ENCODE results near the gene ABCC9. TPM values are rescaled to one million over a fixed set of nuclear protein-coding genes. Genes with fewer than 3 reads are reported as not detected.

The ABCC9 gene
- total RNA-seq, 4 donors from 2014 or later: 2.4 to 14.9 (median 5.9) TPM

DNA sequence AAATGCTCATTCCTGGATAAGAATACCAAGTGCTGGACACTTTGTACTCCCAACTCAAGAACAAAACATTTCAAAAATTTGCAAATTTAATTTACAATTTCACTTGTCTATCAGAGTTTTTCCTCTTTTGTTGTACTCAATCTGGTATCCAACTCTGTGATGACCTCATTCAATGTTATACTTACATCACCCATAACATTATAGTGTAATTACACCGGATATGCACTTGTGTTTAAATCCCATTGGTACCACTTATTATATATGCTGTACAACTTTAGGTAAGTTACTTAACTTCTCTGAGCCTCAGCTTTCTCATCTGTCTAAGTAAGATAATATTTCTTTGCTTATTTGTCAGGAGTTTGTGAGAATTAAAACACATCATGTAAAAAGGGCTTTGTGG, 90.1 kb downstream of the ABCC9 start:
- Histone ChIP-seq H3K27me3 (no peaks in the 10 kb centered on the region), H3K36me3 (no peaks in the 10 kb centered on the region), H3K9me3 (no peaks in the 10 kb centered on the region), H3K27ac (no peak overlapping the region), H3K4me3 (no peak overlapping the region), H3K4me1 (no peaks in the 10 kb centered on the region)
- DNase-seq: no peak
- TF ChIP-seq POLR2A (IDR thresholded peaks at IDR 0.05): no peak
- TF ChIP-seq, protein P1, sequence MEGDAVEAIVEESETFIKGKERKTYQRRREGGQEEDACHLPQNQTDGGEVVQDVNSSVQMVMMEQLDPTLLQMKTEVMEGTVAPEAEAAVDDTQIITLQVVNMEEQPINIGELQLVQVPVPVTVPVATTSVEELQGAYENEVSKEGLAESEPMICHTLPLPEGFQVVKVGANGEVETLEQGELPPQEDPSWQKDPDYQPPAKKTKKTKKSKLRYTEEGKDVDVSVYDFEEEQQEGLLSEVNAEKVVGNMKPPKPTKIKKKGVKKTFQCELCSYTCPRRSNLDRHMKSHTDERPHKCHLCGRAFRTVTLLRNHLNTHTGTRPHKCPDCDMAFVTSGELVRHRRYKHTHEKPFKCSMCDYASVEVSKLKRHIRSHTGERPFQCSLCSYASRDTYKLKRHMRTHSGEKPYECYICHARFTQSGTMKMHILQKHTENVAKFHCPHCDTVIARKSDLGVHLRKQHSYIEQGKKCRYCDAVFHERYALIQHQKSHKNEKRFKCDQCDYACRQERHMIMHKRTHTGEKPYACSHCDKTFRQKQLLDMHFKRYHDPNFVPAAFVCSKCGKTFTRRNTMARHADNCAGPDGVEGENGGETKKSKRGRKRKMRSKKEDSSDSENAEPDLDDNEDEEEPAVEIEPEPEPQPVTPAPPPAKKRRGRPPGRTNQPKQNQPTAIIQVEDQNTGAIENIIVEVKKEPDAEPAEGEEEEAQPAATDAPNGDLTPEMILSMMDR (IDR thresholded peaks at IDR 0.05): no peak

DNA sequence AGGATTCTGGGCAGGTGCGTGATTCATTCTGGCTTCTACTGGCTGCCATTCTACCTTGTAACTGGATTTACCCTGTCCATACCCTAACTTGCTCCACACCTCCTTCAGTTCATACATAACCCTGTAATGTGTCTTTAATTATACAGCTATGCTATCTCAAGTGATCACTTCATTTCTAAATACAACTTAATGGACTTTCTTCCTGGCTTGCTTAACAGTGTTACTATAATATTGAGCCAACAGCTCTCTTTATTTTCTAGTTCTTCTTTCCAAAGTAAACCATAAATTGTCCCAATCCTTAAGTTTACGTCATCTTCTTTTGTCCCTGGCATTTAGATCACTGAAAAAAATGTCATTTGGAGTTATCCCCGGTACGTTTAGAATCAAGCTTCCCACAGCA, 90.8 kb downstream of the ABCC9 start:
- TF ChIP-seq, protein P1 (IDR thresholded peaks at IDR 0.05): no peak
- TF ChIP-seq POLR2A (IDR thresholded peaks at IDR 0.05): no peak
- H3K4me3 ChIP-seq: no peak overlapping the region
- no peak overlapping the region for H3K27ac ChIP-seq
- no peaks in the 10 kb centered on the region for H3K27me3 ChIP-seq
- no peaks in the 10 kb centered on the region for H3K4me1 ChIP-seq
- no peaks in the 10 kb centered on the region for H3K9me3 ChIP-seq
- no peaks in the 10 kb centered on the region for H3K36me3 ChIP-seq
- no peak for DNase-seq

DNA sequence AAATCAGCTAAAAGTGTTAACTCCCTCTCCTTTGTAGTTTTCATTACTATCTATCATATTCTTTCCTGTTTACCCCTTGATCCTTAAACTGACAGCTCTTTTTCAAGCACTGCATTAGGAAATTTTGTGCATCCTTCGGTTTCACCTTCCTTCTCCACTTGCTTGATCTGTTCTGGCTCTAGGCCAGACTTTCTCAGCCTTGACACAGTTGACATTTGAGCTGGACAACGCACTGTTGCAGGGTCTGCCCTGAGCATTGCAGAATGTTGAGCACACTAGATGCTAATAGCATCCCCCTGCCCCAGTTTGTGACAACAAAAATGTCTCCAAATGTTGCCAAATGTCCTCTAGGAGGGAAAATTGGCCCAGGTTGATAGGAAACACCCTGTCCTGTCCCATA, 91.3 kb downstream of the ABCC9 start:
- H3K27me3 ChIP-seq: no peaks in the 10 kb centered on the region
- TF ChIP-seq, protein P1 (IDR thresholded peaks at IDR 0.05): no peak
- no peak for TF ChIP-seq POLR2A (IDR thresholded peaks at IDR 0.05)
- H3K36me3 ChIP-seq: no peaks in the 10 kb centered on the region
- H3K27ac ChIP-seq: no peak overlapping the region
- H3K4me1 ChIP-seq: no peaks in the 10 kb centered on the region
- H3K4me3 ChIP-seq: no peak overlapping the region
- no peak for DNase-seq
- H3K9me3 ChIP-seq: no peaks in the 10 kb centered on the region

DNA sequence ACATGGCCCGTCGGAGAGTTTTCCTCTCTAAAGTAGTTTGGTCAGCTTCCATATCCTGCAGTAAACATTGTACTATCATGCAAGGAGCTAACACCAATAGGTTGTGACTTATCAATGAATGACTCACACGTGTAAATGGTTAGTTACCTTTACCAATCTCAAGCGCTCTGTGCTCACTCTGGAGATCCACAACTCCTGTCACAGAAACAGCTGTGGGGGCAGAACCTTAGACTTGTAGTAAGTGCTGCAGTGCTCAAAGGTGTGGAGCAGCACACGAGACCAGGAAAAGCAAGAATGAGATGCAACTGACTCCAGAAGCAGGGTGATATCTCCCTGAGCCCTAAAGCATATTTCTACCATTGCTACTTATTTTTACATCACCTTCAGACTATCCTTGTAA, 93.0 kb downstream of the ABCC9 start:
- no peak overlapping the region for H3K4me3 ChIP-seq
- no peaks in the 10 kb centered on the region for H3K36me3 ChIP-seq
- DNase-seq: no peak
- H3K4me1 ChIP-seq: no peaks in the 10 kb centered on the region
- H3K27ac ChIP-seq: no peak overlapping the region
- no peaks in the 10 kb centered on the region for H3K9me3 ChIP-seq
- TF ChIP-seq POLR2A (IDR thresholded peaks at IDR 0.05): no peak
- TF ChIP-seq, protein P1 (IDR thresholded peaks at IDR 0.05): no peak
- H3K27me3 ChIP-seq: no peaks in the 10 kb centered on the region

DNA sequence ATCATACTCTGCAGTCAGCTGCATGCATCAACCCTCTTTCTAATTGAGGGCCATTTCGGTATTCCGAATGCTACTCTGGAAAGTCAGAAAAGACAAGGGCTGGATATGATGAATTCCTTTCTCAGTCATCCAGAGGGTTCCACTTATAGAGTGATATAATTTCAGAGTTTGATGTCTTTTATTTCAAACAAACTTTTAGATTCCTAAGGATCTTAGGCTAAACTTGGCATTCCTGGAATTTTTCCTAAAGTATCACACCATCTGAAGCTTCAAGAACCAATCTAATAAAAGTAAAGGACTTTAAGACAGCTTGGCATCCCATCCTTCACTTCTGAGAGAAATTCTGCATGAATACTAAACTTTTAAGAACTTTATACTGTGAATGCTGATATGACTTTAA, 97.4 kb downstream of the ABCC9 start:
- no peaks in the 10 kb centered on the region for H3K27me3 ChIP-seq
- H3K36me3 ChIP-seq: no peaks in the 10 kb centered on the region
- no peak for TF ChIP-seq POLR2A (IDR thresholded peaks at IDR 0.05)
- TF ChIP-seq, protein P1 (IDR thresholded peaks at IDR 0.05): no peak
- no peak overlapping the region for H3K4me3 ChIP-seq
- no peaks in the 10 kb centered on the region for H3K9me3 ChIP-seq
- no peak overlapping the region for H3K27ac ChIP-seq
- no peak for DNase-seq
- no peaks in the 10 kb centered on the region for H3K4me1 ChIP-seq

DNA sequence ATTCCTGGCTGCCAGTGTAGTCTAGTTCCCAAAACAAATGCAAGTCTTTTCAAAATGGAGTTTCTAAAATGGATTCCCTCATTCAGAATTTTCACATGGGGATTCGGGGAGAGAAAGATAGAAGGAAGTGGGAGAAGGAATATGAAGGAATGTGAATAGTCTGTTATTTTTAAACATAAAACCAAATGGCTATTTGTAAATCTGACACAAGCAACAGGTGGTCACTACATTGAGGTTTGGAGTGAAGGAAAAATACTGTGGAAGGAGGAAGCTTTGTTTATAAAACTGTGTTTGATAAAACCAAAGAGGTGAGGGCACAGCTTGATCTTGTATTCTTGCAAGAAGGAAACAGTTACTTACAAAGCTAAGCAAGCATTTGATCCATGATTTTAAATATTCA, 101.5 kb downstream of the ABCC9 start:
- Histone ChIP-seq H3K9me3 (no peaks in the 10 kb centered on the region), H3K27me3 (no peaks in the 10 kb centered on the region), H3K36me3 (no peaks in the 10 kb centered on the region), H3K4me3 (no peak overlapping the region), H3K27ac (no peak overlapping the region), H3K4me1 (no peaks in the 10 kb centered on the region)
- no peak for DNase-seq
- TF ChIP-seq, protein P1 (IDR thresholded peaks at IDR 0.05): no peak
- TF ChIP-seq POLR2A (IDR thresholded peaks at IDR 0.05): no peak

Measured in Peyer's patch (tissue), 4 donors.